Muscle of leg (tissue), 11 donors: Measurements from ENCODE around the gene SH3RF1. TPM values are rescaled to one million over a fixed set of nuclear protein-coding genes. Genes with fewer than 3 reads are reported as not detected.

Experiments used
- DNase-seq: peaks from one replicate; pipeline ENCODE4 v3.0.0; 2013
- H3K27ac ChIP-seq: one replicate; pipeline ENCODE4 v1.5.1; 2013; ENCODE audit warnings: mild to moderate bottlenecking, low read length, control low read depth
- H3K27me3 ChIP-seq: one replicate; pipeline ENCODE4 v1.6.1; 2013; ENCODE audit warnings: low read length; ENCODE audit not compliant: control insufficient read depth, insufficient read depth
- H3K36me3 ChIP-seq: one replicate; pipeline ENCODE4 v1.6.1; 2013; ENCODE audit warnings: low read length; ENCODE audit not compliant: control insufficient read depth, insufficient read depth
- H3K4me1 ChIP-seq: one replicate; pipeline ENCODE4 v1.6.1; 2013; ENCODE audit warnings: low read length; ENCODE audit not compliant: control insufficient read depth, insufficient read depth
- H3K4me3 ChIP-seq: one replicate; pipeline ENCODE4 v1.5.1; 2013; ENCODE audit warnings: low read length, control low read depth
- H3K9me3 ChIP-seq: replicated peaks from 2 replicates; pipeline ENCODE4 v1.6.1; 2013; ENCODE audit warnings: low read depth, low read length; ENCODE audit not compliant: control insufficient read depth
- WGBS: methylation state at CpG from one replicate; pipeline ENCODE4 v1.1.5; 2013; ENCODE audit warnings: missing lambda C conversion rate; ENCODE audit not compliant: insufficient coverage; 5-methylcytosine and 5-hydroxymethylcytosine counted together
- polyA plus RNA-seq, 8 donors: library from polyadenylated mRNA; unstranded; fragments of 120-200 nt; gene quantifications; one replicate each; pipeline versions ENCODE4 v1.2.1 to v1.2.3, GENCODE V29; 2013; ENCODE audit warnings: inconsistent platforms in 1 of 8, low replicate concordance in 1 of 8; ENCODE audit not compliant: insufficient read length in 8 of 8, insufficient read depth in 1 of 8
- total RNA-seq: library from RNA; stranded (reverse); fragments of 120-200 nt; gene quantifications from one replicate; pipeline ENCODE4 v1.2.4, GENCODE V29; 2013

The SH3RF1 gene
- total and polyA plus RNA-seq, 9 donors: 10.7 to 19.4 (median 16.3) TPM

- DNase-seq: peak; percentile 34
- Histone ChIP-seq H3K4me3 (no peak overlapping the region), H3K4me1 (no peaks in the 10 kb centered on the region), H3K27me3 (no peaks in the 10 kb centered on the region), H3K27ac (no peak overlapping the region), H3K36me3 (peaks cover 3% of the 10 kb centered on the region), H3K9me3 (no peaks in the 10 kb centered on the region)
- no CpG with 5 or more reads among the region's 2 CpGs for WGBS
Measured at GRCh38 chr4:169142391-169142790, 128.4 kb downstream of the SH3RF1 start.

GRCh38 chr4:169139021-169139420 is 131.7 kb downstream of the SH3RF1 start:
- H3K27me3 ChIP-seq: no peaks in the 10 kb centered on the region
- H3K36me3 ChIP-seq: peaks cover 14% of the 10 kb centered on the region
- H3K27ac ChIP-seq: no peak overlapping the region
- no peaks in the 10 kb centered on the region for H3K9me3 ChIP-seq
- no peak for DNase-seq
- no peak overlapping the region for H3K4me3 ChIP-seq
- peaks cover 3% of the 10 kb centered on the region for H3K4me1 ChIP-seq
- WGBS: no CpG with 5 or more reads among the region's 4 CpGs

- Histone ChIP-seq H3K4me3 (no peak overlapping the region), H3K4me1 (peaks cover 3% of the 10 kb centered on the region), H3K27ac (no peak overlapping the region), H3K36me3 (peaks cover 21% of the 10 kb centered on the region), H3K9me3 (no peaks in the 10 kb centered on the region), H3K27me3 (no peaks in the 10 kb centered on the region)
- DNase-seq: no peak
- WGBS: no CpG with 5 or more reads among the region's 2 CpGs
Measured at GRCh38 chr4:169137558-169137920, 133.2 kb downstream of the SH3RF1 start.

- H3K36me3 ChIP-seq: peaks cover 22% of the 10 kb centered on the region
- no peak overlapping the region for H3K4me3 ChIP-seq
- H3K4me1 ChIP-seq: peaks cover 3% of the 10 kb centered on the region
- no peaks in the 10 kb centered on the region for H3K9me3 ChIP-seq
- peak; percentile 70 for DNase-seq
- WGBS: no CpG with 5 or more reads among the region's 3 CpGs
- H3K27me3 ChIP-seq: no peaks in the 10 kb centered on the region
- no peak overlapping the region for H3K27ac ChIP-seq
Measured at GRCh38 chr4:169136796-169137557, 133.8 kb downstream of the SH3RF1 start.

- Histone ChIP-seq H3K9me3 (no peaks in the 10 kb centered on the region), H3K4me3 (no peak overlapping the region), H3K27ac (no peak overlapping the region), H3K4me1 (peaks cover 3% of the 10 kb centered on the region), H3K27me3 (no peaks in the 10 kb centered on the region), H3K36me3 (peaks cover 25% of the 10 kb centered on the region)
- no peak for DNase-seq
- WGBS: 82% methylated on average over 3 of the region's 7 CpGs
Measured at GRCh38 chr4:169136330-169136729, 134.4 kb downstream of the SH3RF1 start.

GRCh38 chr4:169135776-169136175 is 135.0 kb downstream of the SH3RF1 start:
- DNase-seq: no peak
- WGBS: no CpG with 5 or more reads among the region's 2 CpGs
- Histone ChIP-seq H3K9me3 (no peaks in the 10 kb centered on the region), H3K27me3 (no peaks in the 10 kb centered on the region), H3K4me3 (no peak overlapping the region), H3K36me3 (peaks cover 29% of the 10 kb centered on the region), H3K27ac (no peak overlapping the region), H3K4me1 (peaks cover 3% of the 10 kb centered on the region)

- WGBS: 90% methylated on average over 2 of the region's 3 CpGs
- Histone ChIP-seq H3K9me3 (no peaks in the 10 kb centered on the region), H3K4me3 (no peak overlapping the region), H3K27ac (no peak overlapping the region), H3K4me1 (peaks cover 3% of the 10 kb centered on the region), H3K36me3 (peaks cover 43% of the 10 kb centered on the region), H3K27me3 (no peaks in the 10 kb centered on the region)
- no peak for DNase-seq
Measured at GRCh38 chr4:169133932-169134331, 136.8 kb downstream of the SH3RF1 start.

GRCh38 chr4:169132561-169133305 is 138.0 kb downstream of the SH3RF1 start:
- Histone ChIP-seq H3K4me3 (no peak overlapping the region), H3K9me3 (no peaks in the 10 kb centered on the region), H3K27me3 (no peaks in the 10 kb centered on the region), H3K36me3 (peaks cover 48% of the 10 kb centered on the region), H3K27ac (no peak overlapping the region), H3K4me1 (peaks cover 3% of the 10 kb centered on the region)
- DNase-seq: no peak
- no CpG with 5 or more reads among the region's 3 CpGs for WGBS

- WGBS: 93% methylated on average over 6 of the region's 9 CpGs
- Histone ChIP-seq H3K4me1 (peaks cover 3% of the 10 kb centered on the region), H3K36me3 (peaks cover 50% of the 10 kb centered on the region), H3K27me3 (no peaks in the 10 kb centered on the region), H3K4me3 (no peak overlapping the region), H3K9me3 (no peaks in the 10 kb centered on the region), H3K27ac (no peak overlapping the region)
- DNase-seq: no peak
Measured at GRCh38 chr4:169131556-169132208, 139.1 kb downstream of the SH3RF1 start.

- no peak for DNase-seq
- Histone ChIP-seq H3K27me3 (no peaks in the 10 kb centered on the region), H3K9me3 (no peaks in the 10 kb centered on the region), H3K27ac (no peak overlapping the region), H3K4me1 (no peaks in the 10 kb centered on the region), H3K4me3 (no peak overlapping the region), H3K36me3 (peaks cover 48% of the 10 kb centered on the region)
- no CpG with 5 or more reads among the region's 3 CpGs for WGBS
Measured at GRCh38 chr4:169128902-169129301, 141.9 kb downstream of the SH3RF1 start.
